NCI-H1436 treated with DMSO at 0.1 percent for 48 hours (cell line): ENCODE measurements around the gene RTN4IP1.
"Not testable (repeated sequence)": the region's sequence is repeated elsewhere in the genome, so short reads cannot be mapped to it uniquely, and the experiment has no call there.

ENCODE experiments used
- DNase-seq: peaks from one replicate; lab custom pipeline; 2025; lab: John Stamatoyannopoulos, UW

The RTN4IP1 gene

DNA sequence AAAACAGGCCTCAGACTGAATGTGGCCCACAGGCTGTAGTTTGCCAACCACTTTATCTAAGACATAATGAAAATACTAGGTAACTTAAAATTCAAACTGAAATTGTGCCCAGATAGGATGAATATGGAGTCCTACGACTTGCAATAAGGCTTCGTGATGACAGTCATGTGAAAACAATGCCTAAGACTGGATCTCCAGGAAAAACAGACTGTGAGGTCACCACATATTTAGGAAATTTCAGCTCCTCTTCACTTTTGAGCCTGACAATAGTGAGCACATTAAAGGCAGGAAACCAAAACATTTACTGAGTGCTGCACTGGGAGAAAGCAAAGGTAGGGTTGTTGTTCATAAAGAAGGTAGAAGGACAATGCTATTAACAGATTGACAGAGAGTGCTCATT, 50.0 kb downstream of the RTN4IP1 start:
- DNase-seq: no peak

DNA sequence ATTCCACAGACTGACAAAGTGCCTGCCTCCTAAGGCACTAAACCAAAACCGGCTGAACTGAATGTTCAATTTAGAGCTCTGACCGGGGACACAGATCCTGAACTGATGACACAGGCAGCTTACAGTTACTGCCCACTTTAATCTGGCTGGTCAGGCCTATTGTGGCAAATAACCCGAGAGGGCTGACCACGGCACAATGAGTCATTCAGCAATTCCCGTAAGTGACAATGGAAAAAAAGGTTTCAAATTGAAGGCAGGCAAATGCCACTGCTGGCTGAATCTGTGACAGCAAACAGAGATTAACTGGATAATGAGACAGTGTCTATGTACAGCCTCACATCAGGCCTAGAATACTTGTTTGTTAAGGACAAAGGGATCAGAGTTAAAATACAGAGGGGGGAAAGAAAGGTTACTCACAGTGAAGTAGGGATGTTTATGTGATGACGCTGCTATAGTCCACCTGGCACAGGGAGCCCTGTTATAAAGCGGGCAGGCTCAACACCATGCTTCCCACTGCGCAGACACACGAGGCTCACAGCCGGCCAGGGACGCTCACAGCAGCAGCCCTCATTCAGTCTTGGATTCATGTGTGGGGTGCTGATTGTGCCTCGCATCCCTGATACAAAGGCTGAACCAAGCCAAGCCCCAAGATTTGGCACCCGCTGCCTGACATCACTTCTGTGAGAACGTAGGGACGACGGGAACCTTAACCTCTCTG, 54.4 kb downstream of the RTN4IP1 start:
- DNase-seq: no peak

DNA sequence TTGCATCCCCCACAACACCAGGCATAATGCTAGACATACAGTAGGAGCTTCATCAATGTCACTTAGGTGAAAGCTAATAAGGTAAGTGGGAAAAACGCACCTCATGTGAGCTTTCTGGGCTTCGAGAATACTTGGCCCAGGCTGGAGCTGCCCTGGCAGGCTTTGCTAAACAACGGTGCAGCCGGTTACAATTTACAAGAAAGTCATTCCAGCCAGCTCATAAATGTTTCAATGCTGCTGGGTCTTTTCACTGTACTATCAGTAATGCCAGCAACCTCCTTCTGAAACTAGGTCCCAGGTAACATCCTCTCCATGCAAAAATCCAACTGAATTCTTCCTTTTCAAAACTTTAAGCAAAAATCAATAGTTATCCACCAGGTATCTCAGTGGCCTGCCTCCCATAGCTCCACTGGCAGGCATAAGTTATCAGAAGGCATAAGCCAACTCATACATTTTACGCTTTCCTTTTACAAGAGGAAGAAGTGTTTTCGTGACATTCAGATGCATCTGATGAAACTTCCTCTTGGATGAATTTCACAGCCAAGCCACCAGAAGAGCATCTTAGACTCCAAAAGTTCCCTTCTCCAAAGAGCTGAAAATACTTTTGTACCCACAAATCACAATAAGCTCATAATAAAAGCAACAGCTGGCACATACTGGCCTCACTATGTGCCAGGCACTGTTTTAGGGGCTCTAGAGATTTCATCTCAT, 56.3 kb downstream of the RTN4IP1 start:
- DNase-seq: no peak

DNA sequence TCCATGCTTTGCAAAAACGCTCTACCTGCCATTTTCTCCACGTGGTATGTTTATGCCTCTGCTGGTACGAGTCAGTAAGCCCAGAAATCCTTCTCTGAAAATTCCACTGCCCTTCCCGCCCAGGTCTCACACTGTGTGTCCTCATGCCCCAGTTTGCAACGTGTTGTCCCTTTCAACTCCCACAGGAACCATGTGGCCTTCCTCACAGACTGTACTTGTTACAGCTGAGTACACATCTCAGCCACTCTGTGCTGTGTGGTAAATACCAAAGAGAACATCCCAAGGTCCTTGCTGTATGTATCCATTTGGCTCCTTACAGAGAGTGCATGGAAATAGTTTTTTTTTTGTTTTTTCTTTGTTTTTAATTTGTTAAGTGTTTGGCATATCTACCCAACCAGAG, 56.9 kb downstream of the RTN4IP1 start:
- no peak for DNase-seq

DNA sequence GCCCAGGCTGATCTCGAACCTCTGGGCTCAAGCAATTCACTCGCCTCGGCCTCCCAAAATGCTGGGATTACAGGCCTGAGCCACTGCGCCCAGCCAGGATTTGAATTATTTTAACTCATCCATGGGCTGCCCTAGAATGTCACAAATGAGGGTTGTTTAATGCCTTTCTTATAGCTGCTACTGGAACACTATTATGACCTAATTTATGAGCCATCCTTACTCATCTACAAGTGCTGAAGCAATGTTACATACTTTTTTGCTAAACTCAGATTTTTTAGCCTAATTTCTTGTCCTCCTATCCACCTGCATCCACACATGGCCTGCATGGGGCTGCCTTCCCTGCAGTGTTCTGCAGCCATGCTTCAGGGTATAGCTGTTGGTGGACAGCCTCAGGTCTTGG, 59.9 kb downstream of the RTN4IP1 start:
- no peak for DNase-seq

DNA sequence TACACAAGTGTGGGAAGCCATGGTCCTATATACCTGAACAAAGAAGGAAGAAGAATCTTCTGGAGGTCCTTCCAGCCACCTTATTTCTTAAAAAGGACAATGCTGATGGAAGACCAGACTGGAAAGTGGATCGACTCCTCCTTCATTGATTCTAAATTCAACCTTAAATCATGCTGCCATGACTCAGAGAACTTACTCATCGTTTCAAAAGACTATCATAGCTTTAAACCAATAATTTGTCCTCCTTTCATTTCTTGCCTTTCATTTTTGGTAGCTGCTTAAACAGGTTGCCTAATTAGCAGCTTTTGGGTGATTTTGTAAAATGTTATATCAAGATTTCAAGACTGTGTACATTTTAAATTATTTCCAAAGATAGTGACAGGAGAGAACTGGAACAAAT, 60.8 kb downstream of the RTN4IP1 start:
- no peak for DNase-seq

DNA sequence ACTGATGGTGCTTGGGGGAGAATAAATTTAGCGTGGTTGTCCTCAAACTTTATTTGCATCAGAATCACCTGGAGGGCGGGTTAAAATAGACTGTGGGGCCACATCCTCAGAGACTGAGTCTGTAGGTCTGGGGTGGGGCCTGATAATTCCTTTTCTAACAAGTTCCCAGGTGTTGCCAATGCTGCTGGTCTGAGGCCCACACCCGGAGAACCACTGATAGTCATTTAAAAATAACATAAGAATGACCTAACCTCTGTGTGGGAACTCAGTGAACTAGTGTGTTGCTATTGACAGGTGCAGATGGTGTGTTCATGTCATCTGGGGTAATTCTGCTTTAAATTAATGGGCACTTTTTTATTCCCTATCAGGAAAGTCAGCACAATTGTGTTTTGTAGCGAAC, 64.8 kb downstream of the RTN4IP1 start:
- no peak for DNase-seq

DNA sequence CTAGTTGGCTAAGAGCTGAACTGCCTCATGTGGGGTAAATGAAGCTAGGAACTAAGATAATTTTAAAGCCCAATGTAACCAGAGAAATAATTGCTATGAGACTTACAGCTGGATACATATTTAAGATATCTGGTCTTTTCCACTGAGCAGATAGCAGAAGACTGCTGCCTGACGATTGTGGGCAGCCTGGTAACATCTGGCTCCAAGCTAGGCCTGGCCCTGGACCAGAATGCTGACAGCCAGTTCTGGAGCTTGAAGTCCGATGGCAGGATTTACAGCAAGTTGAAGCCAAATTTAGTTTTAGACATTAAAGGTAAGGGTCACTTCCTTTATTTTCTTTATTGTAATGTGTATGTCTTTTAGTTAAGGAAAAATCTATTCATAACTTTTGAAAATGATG, 65.7 kb downstream of the RTN4IP1 start:
- DNase-seq: no peak

DNA sequence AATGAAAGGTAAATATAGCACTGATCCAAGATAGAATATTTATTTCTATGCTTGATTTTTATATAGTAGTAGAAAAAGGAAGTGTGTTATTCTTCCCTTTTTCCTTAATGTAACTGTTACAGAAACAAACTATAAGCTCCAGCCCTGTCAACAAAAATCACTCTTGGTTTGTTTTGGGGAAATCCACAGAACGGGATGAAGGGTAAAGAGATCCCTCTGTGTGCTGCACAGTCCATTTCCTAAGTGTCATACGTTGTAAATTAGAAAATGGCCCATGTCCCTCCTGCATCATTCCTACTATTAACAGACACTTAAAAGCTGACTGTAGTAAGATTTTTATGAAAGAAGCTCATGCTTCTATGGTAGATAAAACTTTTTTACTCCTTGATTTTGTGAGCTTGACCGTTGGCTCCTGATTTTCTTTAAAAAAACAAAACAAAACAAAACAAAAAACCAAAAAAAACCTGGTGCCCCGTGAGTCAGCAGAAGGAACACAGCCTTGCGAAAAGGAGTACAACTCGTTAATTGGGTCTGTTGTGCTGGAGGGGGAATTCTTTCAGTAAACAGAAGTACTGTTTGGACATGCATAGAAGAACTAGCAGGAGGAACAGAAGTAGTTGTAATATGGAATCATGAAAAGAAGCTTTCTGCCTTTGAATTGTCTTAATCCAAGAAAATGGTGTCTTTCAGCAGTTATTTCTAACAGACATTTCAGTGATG, 67.5 kb downstream of the RTN4IP1 start:
- no peak for DNase-seq

DNA sequence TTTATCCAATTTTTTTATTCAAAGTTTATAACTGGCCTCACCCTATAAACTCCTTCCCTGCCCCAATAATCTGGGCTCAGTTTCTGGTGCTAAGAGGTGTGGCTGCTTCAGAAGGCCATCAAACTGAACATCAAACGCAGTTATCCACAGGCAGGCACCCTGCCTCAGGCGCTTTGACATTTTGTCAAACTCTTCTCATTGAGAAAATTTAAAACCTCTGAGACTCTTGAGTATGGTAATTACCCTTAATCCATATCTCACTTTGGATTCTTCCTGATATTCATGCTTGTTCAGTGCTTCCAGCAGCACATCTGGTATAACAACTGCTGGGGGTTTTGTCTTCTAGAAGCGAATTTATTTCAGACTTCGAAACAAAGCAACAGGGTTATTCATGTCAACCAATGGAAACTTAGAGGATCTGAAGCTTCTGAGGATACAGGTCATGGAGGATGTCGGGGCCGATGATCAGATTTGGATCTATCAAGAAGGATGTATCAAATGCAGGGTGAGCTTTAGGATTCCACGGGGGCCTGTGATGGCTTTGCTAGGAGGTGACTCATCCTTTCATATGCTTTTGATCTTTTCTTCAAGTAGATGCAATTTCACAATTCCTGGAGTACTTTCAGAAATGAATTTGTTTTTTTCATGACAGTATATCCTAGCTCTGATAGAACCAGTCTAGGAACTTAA, 68.2 kb downstream of the RTN4IP1 start:
- no peak for DNase-seq

DNA sequence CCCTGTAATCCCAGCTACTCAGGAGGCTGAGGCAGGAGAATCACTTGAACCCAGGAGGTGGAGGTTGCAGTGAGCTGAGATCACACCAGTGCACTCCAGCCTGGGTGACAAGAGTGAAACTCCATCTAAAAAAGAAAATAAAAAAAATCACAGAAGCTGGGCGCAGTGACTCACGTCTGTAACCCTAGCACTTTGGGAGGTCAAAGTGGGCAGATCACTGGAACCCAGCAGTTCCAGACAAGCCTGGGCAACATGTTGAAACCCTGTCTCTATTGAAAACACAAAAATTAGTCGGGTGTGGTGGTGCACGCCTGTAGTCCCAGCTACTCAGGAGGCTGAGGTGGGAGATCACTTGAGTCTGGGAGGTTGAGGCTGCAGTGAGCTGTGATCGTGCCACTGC, 69.6 kb downstream of the RTN4IP1 start:
- DNase-seq: not testable (repeated sequence)

DNA sequence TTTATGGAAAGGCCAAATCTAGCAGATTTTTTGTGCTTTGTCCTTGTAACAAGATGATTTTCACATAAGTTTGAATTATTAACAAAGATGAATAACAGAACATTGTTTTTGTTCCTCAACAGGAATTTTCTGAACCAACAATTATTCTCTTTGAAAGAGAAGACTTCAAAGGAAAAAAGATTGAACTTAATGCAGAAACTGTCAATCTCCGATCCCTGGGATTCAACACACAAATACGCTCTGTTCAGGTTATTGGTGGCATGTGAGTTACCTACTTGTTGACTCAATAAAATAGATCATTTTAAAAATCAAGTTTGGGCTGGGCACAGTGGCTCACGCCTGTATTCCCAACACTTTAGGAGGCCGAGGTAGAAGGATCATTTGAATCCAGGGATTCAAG, 70.9 kb downstream of the RTN4IP1 start:
- DNase-seq: no peak

DNA sequence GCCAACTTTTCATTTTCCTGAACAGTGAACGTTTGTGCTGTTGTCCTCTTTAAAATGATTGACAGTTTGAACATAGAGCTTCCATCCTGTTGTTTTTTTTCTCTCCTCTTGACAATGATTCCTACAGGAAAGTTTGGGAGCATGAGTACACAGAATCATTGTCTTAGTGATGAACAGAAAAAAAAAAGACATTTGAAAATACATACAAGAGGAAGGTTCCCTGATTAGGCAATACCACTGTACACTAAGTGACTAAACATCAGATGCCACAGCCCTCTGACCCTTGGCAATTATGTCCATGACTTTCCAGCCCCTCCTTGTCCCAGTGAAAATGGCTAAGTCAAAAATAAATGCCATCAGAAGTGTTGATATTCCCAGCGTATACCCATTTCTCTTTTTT, 71.5 kb downstream of the RTN4IP1 start:
- no peak for DNase-seq

DNA sequence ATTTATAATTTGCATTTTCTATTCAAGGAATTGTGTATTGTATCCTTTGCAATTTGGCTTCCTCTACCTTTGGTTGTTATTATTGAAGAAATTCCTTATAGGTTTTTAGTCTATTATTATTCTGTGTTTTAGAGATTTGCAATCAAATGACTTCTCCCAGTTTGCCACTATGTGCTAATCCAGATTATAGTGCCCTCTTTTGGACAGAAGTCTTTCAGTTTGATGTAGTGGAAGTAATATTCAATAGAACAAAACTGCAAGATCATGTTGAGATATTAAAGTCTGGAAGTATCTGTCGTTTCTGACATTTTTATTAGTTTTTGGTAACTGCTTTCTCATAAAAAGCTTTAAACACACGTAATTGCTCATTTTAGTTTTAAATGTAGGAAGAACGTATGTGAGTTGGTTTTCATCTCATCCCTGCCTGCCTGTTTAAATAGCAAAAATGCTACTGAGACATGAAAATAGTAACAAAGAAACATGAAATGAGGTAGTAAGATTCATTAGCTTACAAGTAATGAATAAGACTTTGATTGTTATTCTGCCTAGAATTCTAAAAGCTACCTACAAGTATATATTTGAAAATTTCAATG, 72.8 kb downstream of the RTN4IP1 start:
- DNase-seq: no peak

DNA sequence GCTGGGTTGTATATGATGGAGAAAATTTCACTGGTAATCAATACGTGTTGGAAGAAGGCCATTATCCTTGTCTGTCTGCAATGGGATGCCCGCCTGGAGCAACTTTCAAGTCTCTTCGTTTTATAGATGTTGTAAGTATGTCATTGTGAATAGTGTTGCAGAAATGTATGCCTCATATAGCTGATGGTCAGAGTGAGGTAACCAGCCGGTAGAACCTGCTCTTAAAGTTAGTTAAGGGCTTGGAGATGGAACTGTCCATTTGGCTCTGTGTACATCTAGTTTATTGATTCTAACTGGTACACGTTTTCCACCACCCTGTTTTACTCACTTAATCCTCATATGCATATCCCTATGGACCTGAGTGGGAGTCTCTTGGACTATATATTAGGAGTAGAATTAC, 73.5 kb downstream of the RTN4IP1 start:
- no peak for DNase-seq

DNA sequence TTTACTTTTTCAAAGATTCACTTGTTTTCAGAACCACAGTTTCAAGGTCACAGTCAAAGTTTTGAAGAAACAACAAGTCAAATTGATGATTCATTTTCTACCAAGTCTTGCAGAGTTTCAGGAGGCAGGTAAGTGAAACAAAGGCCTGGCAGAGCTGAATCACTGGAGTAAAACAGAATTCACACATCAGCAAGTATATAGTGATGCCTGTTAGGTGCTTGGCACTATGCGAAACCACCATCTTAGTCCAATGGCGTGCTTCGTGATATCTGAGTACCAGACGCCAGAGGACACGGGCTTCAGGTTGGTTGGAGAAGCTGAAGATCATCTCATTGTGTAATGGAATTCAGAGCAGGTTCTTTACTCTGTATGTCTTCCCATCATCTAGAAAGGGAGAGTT, 75.9 kb downstream of the RTN4IP1 start:
- no peak for DNase-seq

DNA sequence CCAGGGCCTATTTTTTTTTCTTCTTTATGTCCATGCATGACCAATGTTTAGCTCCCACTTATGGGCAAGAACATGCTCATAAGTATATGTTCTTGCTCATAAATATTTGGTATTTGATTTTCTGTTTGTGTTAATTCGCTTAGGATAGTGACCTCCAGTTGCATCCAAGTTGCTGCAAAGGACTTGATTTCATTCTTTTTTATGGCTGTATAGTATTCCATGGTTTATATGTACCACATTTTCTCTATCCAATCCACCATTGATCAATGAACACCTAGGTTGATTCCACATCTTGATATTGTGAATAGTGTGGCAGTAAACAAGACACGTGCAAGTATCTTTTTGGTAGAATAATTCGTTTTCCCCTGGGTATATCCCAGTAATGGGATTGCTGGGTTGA, 78.1 kb downstream of the RTN4IP1 start:
- no peak for DNase-seq

DNA sequence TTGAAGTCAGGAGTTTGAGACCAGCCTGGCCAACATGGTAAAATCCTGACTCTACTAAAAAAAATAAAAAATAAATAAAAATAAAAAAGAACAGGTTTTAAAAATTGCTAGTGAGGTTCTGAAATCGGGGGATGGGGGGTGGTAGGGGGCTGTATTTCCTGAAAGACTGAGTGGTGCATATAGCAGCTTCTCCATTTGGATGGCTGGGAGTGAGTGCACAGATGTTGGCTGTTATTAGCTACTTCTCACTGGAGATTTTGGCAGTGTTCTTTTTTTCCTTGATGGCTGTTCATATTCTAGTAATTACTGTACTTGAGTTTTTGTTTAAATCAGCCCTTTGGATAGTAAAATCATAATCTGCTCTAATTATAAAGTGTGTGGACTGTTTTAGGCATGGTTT, 79.8 kb downstream of the RTN4IP1 start:
- no peak for DNase-seq

DNA sequence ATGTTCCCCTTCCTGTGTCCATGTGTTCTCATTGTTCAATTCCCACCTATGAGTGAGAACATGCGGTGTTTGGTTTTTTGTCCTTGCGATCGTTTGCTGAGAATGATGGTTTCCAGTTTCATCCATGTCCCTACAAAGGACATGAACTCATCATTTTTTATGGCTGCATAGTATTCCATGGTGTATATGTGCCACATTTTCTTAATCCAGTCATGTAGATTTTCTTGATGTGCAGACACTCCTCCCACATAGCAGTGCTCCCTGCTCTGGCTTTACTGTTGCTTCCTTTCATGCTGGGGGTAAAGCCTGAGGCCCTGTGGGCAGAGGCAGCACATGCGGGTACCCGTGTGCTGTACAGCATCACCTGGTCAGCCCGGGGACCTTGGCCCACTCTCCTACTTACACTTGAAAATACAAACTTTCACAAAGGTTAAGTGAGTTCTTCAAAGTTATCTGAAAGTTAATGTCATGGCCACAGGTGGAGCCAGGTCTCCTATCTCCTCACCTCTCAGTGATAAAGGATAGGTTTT, 80.3 kb downstream of the RTN4IP1 start:
- DNase-seq: not testable (repeated sequence)

DNA sequence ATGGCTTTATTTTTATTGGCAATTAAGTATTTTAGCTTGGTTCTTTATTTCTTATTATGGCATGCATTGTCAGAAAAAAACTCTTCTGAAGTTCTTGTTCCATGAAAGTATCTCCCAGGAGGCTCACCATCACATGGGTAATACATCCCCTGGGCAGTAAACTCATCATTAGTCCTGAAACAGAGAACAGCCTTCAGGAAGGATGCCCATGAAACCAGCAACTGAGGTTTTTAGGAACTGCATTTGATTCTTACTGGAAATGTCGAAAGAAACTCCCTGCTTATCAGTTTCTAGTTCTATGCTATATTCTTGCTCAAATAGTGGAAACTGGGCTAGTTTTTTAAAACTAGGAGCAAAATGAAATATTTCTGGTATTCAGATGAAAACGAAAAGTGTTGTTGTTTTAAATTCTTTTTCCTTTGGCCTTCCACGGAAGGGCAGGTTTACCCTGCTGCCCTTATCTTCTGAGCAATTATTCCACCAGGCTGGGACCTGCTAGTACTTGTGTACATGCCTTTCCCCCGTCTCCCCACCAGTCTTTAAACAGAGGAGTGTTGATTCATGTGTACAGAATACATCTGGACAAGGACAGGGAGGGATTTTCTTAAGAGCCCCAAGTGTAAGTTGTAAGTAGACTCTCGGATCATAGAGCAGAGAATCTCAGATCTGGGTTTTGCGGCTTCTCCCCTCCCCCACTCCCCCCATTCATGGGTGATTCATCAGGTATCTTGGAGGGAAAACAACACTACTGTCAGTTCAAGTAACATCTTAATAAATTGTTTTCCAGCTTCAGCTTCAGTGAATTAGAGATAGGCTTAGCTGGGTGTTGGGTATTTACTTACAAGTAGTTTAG, 81.5 kb downstream of the RTN4IP1 start:
- DNase-seq: no peak
